Mesendoderm (in vitro differentiated cells): ENCODE results near the gene CNTROB.

Source experiments
- DNase-seq: peaks from one replicate; pipeline ENCODE4 v3.0.0; 2013
- H2AK5ac ChIP-seq: 2 replicates; pipeline ENCODE4 v1.6.1; 2013; ENCODE audit warnings: low read length, inconsistent platforms
- H2BK120ac ChIP-seq: 2 replicates; pipeline ENCODE4 v1.6.1; 2013; ENCODE audit warnings: low read depth, mild to moderate bottlenecking, low read length, moderate library complexity, mixed read lengths
- H2BK15ac ChIP-seq: replicated peaks from 2 replicates; pipeline ENCODE4 v1.6.1; 2013; ENCODE audit warnings: low read depth, mild to moderate bottlenecking, moderate library complexity
- H2BK5ac ChIP-seq: 2 replicates; pipeline ENCODE4 v1.6.1; 2013; ENCODE audit warnings: low read length, inconsistent platforms
- H3K18ac ChIP-seq: 2 replicates; pipeline ENCODE4 v1.6.1; 2013; ENCODE audit warnings: mild to moderate bottlenecking, low read length, mixed read lengths
- H3K23ac ChIP-seq: one replicate; pipeline ENCODE4 v1.6.1; 2013; ENCODE audit warnings: low read length
- H3K27ac ChIP-seq: 2 replicates; pipeline ENCODE4 v1.5.1; 2013; ENCODE audit warnings: low read depth, mild to moderate bottlenecking, inconsistent platforms, low read length, moderate library complexity
- H3K27me3 ChIP-seq: 2 replicates; pipeline ENCODE4 v1.6.1; 2013; ENCODE audit warnings: low read length, control low read depth, mild to moderate bottlenecking, inconsistent platforms; ENCODE audit not compliant: insufficient read depth, poor library complexity
- H3K36me3 ChIP-seq: 2 replicates; pipeline ENCODE4 v1.6.1; 2013; ENCODE audit warnings: low read length, inconsistent platforms; ENCODE audit not compliant: control insufficient read depth, insufficient read depth
- H3K4ac ChIP-seq: one replicate; pipeline ENCODE4 v1.6.1; 2013; ENCODE audit warnings: low read depth, mild to moderate bottlenecking, low read length, moderate library complexity
- H3K4me1 ChIP-seq: 2 replicates; pipeline ENCODE4 v1.6.1; 2013; ENCODE audit warnings: low read depth, low read length, inconsistent platforms; ENCODE audit not compliant: control insufficient read depth
- H3K4me2 ChIP-seq: 2 replicates; pipeline ENCODE4 v1.6.1; 2013; ENCODE audit warnings: low read length
- H3K4me3 ChIP-seq: 2 replicates; pipeline ENCODE4 v1.5.1; 2013; ENCODE audit warnings: mild to moderate bottlenecking, low read length
- H3K56ac ChIP-seq: one replicate; pipeline ENCODE4 v1.6.1; 2013; ENCODE audit warnings: low read length
- H3K79me1 ChIP-seq: 2 replicates; pipeline ENCODE4 v1.6.1; 2013; ENCODE audit warnings: low read length, inconsistent platforms
- H3K79me2 ChIP-seq: 2 replicates; pipeline ENCODE4 v1.6.1; 2013; ENCODE audit warnings: mild to moderate bottlenecking, low read length; ENCODE audit not compliant: control insufficient read depth, insufficient read depth
- H3K9ac ChIP-seq: 2 replicates; pipeline ENCODE4 v1.6.1; 2013; ENCODE audit warnings: low read length, inconsistent platforms
- H4K5ac ChIP-seq: one replicate; pipeline ENCODE4 v1.6.1; 2013; ENCODE audit warnings: low read length
- H4K8ac ChIP-seq: one replicate; pipeline ENCODE4 v1.6.1; 2013; ENCODE audit warnings: low read depth, mild to moderate bottlenecking, control low read depth, low read length, moderate library complexity
- WGBS: extraction: QIAGEN DNeasy Blood & Tissue Kit; methylation state at CpG from one replicate; pipeline ENCODE4 v1.1.7; 2013; ENCODE audit warnings: low lambda C conversion rate, missing lambda C conversion rate; ENCODE audit not compliant: insufficient coverage; ENCODE audit errors: extremely low coverage; 5-methylcytosine and 5-hydroxymethylcytosine counted together

Gene CNTROB

DNA sequence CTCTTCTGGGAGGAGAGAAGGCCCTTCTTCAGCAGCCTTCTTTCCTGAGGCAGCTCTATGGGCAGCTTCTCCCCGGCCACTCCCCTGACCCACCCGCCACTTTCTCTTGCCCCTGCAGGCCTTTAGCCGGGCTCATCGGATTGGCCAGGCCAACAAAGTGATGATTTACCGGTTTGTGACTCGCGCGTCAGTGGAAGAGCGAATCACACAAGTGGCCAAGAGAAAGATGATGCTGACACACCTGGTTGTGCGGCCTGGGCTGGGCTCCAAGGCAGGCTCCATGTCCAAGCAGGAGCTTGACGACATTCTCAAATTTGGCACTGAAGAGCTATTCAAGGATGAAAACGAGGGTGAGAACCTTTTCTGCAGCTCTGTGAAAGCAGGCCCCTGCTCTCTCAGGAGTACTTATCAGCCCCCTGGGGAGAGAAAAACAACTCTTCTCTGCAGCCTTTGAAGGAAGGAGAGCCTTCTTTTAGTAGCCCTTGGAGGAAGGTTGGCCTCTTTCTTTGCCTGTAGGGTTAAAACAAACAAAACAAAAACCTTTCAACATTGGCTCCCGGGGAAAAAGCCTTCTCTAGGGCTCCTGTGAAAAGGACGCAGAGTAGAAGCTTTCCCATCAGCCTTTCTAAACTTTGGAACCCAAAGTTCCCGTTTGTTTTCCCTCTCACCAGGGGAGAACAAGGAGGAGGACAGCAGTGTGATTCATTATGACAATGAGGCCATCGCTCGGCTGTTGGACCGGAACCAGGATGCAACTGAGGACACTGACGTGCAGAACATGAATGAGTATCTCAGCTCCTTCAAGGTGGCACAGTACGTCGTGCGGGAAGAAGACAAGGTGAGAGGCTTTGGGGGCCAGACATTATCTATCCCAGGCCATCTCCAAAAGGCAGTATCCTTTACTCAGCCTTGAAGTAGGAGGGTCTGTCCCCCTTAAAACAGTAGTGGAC is 28.6 kb upstream of the CNTROB start:
- Histone ChIP-seq H3K4me2 (no peak overlapping the region), H3K4me3 (no peak overlapping the region), H3K27me3 (no peaks in the 10 kb centered on the region), H2BK120ac (no peak overlapping the region), H3K27ac (no peak overlapping the region), H2BK5ac (no peak overlapping the region), H3K9ac (no peak overlapping the region), H2AK5ac (no peak overlapping the region), H3K79me2 (no peaks in the 10 kb centered on the region), H3K79me1 (no peaks in the 10 kb centered on the region), H3K36me3 (peaks cover 11% of the 10 kb centered on the region), H3K56ac (no peak overlapping the region), H4K8ac (no peak overlapping the region), H3K23ac (no peak overlapping the region), H3K18ac (no peak overlapping the region), H2BK15ac (no peak overlapping the region), H3K4me1 (no peaks in the 10 kb centered on the region), H4K5ac (no peak overlapping the region), H3K4ac (no peak overlapping the region)
- DNase-seq = peak; percentile 41
- WGBS = no CpG with 5 or more reads among the region's 22 CpGs

DNA sequence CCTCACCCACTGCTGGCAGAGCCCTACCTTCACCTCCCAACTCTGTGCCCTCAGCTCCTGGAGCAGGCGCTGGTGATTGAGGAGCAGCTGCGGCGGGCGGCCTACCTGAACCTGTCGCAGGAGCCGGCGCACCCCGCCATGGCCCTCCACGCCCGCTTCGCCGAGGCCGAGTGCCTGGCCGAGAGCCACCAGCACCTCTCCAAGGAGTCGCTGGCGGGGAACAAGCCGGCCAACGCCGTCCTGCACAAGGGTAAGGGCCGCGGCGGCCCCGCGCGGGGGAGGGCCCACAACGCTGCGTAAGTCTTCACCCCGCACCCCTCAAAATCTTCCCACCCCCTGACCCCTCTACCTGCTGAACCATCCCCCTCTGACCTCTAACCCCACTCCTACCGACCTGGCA is 22.9 kb upstream of the CNTROB start:
- H3K36me3 ChIP-seq = peaks cover 7% of the 10 kb centered on the region

DNA sequence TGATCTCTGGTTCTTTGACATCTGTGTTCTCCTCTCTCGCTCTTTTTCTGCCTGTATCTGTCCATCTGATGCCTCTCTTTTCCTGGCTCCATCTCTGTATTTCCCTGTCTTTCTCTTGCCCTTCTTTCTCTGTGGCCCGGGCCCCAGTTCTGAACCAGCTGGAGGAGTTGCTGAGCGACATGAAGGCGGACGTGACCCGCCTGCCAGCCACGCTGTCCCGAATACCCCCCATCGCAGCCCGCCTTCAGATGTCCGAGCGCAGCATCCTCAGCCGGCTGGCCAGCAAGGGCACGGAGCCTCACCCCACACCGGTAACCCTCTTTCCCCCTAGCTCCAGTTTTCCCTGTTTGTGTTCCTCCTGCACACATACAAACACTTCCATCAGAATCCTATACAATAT is 21.7 kb upstream of the CNTROB start:
- no peak overlapping the region for H4K8ac ChIP-seq
- no peak overlapping the region for H2BK120ac ChIP-seq
- no peak overlapping the region for H2BK15ac ChIP-seq
- H2BK5ac ChIP-seq = no peak overlapping the region
- H3K4me1 ChIP-seq = no peaks in the 10 kb centered on the region
- no peak overlapping the region for H2AK5ac ChIP-seq
- DNase-seq = no peak
- H3K18ac ChIP-seq = no peak overlapping the region
- no peaks in the 10 kb centered on the region for H3K79me1 ChIP-seq
- H3K27ac ChIP-seq = no peak overlapping the region
- H3K79me2 ChIP-seq = no peaks in the 10 kb centered on the region
- H3K23ac ChIP-seq = no peak overlapping the region
- no peak overlapping the region for H3K4me2 ChIP-seq
- H3K4me3 ChIP-seq = no peak overlapping the region
- no peak overlapping the region for H3K9ac ChIP-seq
- no peak overlapping the region for H3K56ac ChIP-seq
- peaks cover 4% of the 10 kb centered on the region for H3K27me3 ChIP-seq
- H4K5ac ChIP-seq = no peak overlapping the region
- no peak overlapping the region for H3K4ac ChIP-seq
- H3K36me3 ChIP-seq = peaks cover 6% of the 10 kb centered on the region
- WGBS = no CpG with 5 or more reads among the region's 15 CpGs

More for the DNA sequence above, 22.9 kb upstream of the CNTROB start:
- no peak overlapping the region for H4K5ac ChIP-seq
- no CpG with 5 or more reads among the region's 29 CpGs for WGBS
- H2AK5ac ChIP-seq = no peak overlapping the region
- no peak overlapping the region for H3K56ac ChIP-seq
- no peaks in the 10 kb centered on the region for H3K79me2 ChIP-seq
- H3K23ac ChIP-seq = no peak overlapping the region
- H3K4ac ChIP-seq = no peak overlapping the region
- H3K18ac ChIP-seq = no peak overlapping the region
- no peak overlapping the region for H3K9ac ChIP-seq
- H3K4me2 ChIP-seq = no peak overlapping the region
- H2BK5ac ChIP-seq = no peak overlapping the region
- no peak overlapping the region for H3K27ac ChIP-seq
- no peak overlapping the region for H2BK15ac ChIP-seq
- no peaks in the 10 kb centered on the region for H3K79me1 ChIP-seq
- DNase-seq = no peak
- no peaks in the 10 kb centered on the region for H3K4me1 ChIP-seq
- no peak overlapping the region for H4K8ac ChIP-seq
- H3K27me3 ChIP-seq = no peaks in the 10 kb centered on the region
- H3K4me3 ChIP-seq = no peak overlapping the region
- no peak overlapping the region for H2BK120ac ChIP-seq

DNA sequence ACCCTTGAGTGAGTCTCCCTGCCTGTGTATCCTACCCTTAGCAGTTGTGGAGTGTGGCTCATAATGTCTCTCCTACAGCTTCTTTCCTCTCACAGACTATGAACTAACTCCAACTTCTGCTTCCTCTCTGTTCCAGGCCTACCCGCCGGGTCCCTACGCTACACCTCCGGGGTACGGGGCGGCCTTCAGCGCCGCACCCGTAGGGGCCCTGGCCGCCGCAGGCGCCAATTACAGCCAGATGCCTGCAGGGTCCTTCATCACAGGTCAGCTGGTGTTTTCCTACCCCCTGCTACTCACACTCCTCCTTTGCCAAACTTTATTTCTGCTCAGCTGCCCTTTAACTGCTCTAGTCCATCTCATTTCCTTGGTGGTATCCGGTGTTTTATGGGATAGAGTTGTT is 21.3 kb upstream of the CNTROB start:
- H2AK5ac ChIP-seq = no peak overlapping the region
- no peaks in the 10 kb centered on the region for H3K79me1 ChIP-seq
- no peak overlapping the region for H3K27ac ChIP-seq
- H3K56ac ChIP-seq = no peak overlapping the region
- no peak overlapping the region for H4K8ac ChIP-seq
- H2BK15ac ChIP-seq = no peak overlapping the region
- H2BK120ac ChIP-seq = no peak overlapping the region
- no peak overlapping the region for H2BK5ac ChIP-seq
- peaks cover 4% of the 10 kb centered on the region for H3K27me3 ChIP-seq
- no peaks in the 10 kb centered on the region for H3K79me2 ChIP-seq
- no peak overlapping the region for H3K4me2 ChIP-seq
- no CpG with 5 or more reads among the region's 13 CpGs for WGBS
- H4K5ac ChIP-seq = no peak overlapping the region
- H3K4me1 ChIP-seq = no peaks in the 10 kb centered on the region
- no peak for DNase-seq
- H3K23ac ChIP-seq = no peak overlapping the region
- no peak overlapping the region for H3K4ac ChIP-seq
- no peak overlapping the region for H3K18ac ChIP-seq
- no peak overlapping the region for H3K9ac ChIP-seq
- peaks cover 6% of the 10 kb centered on the region for H3K36me3 ChIP-seq
- H3K4me3 ChIP-seq = no peak overlapping the region

DNA sequence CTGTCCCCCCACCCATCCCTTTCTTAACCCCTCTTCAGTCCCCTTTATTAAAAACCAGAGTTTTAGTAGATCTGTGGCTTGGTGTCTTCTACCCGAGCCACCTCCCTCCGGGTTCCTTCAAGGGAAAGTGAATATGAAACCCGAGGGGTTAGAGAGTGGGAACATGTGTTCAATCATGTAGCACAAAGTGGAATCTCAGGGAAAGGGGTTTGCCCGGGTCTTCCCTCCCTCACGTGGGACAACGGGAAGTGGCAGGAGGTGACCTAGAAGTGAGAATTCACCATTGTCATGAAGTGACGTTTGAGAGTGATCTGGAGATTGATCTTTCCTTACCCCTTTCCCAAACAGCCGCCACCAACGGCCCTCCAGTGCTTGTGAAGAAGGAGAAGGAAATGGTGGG is 20.9 kb upstream of the CNTROB start:
- H3K27ac ChIP-seq = no peak overlapping the region
- peaks cover 6% of the 10 kb centered on the region for H3K36me3 ChIP-seq
- peaks cover 4% of the 10 kb centered on the region for H3K27me3 ChIP-seq
- H3K56ac ChIP-seq = no peak overlapping the region
- no peak overlapping the region for H3K4me2 ChIP-seq
- DNase-seq = no peak
- no peak overlapping the region for H3K9ac ChIP-seq
- H3K4ac ChIP-seq = no peak overlapping the region
- H3K18ac ChIP-seq = no peak overlapping the region
- WGBS = no CpG with 5 or more reads among the region's 9 CpGs
- no peak overlapping the region for H2BK15ac ChIP-seq
- H3K4me1 ChIP-seq = no peaks in the 10 kb centered on the region
- H3K79me2 ChIP-seq = no peaks in the 10 kb centered on the region
- no peaks in the 10 kb centered on the region for H3K79me1 ChIP-seq
- no peak overlapping the region for H2AK5ac ChIP-seq
- no peak overlapping the region for H3K4me3 ChIP-seq
- H2BK5ac ChIP-seq = no peak overlapping the region
- no peak overlapping the region for H4K8ac ChIP-seq
- H3K23ac ChIP-seq = no peak overlapping the region
- H2BK120ac ChIP-seq = no peak overlapping the region
- no peak overlapping the region for H4K5ac ChIP-seq
